ENCODE results near the gene BHLHA15. TPM values are rescaled to one million over a fixed set of nuclear protein-coding genes. Genes with fewer than 3 reads are reported as not detected.

Gene BHLHA15
- total and polyA plus RNA-seq, 10 donors, result 0.11 to 40.7 (median 5.2) TPM; not detected in 1

GRCh38 chr7:98214811-98215321, 3.6 kb downstream of the BHLHA15 start:
- H3K4me1 ChIP-seq, result peaks cover 0 to 49% (median 30%) of the 10 kb centered on the region in 6 donors
- H3K9me3 ChIP-seq, result no peaks in the 10 kb centered on the region
- no peak overlapping the region for H3K4me3 ChIP-seq
- TF ChIP-seq POLR2AphosphoS5 (IDR thresholded peaks at IDR 0.05) (peak in 1 of 3 donors; percentile 3), POLR2A (IDR thresholded peaks at IDR 0.05) (no peak)
- peaks cover 0 to 45% (median 21%) of the 10 kb centered on the region in 6 donors for H3K36me3 ChIP-seq
- DNase-seq, result peak; percentile 75
- 92 to 95% (median 95%) methylated on average over 23 to 27 of the region's 27 CpGs for WGBS, 5 donors
- H3K27ac ChIP-seq, result peak overlapping the region in 1 of 8 donors; percentile 59
- intact Hi-C loops (cut with DNase I; ENCODE audit: low total_unique reads), result no loop called here
- peaks cover 0 to 39% (median 17%) of the 10 kb centered on the region in 7 donors for H3K27me3 ChIP-seq (replicated peaks in 1 of 7)

- Histone ChIP-seq H3K27ac (no peak overlapping the region), H3K4me3 (no peak overlapping the region), H3K4me1 (peaks cover 0 to 51% (median 26%) of the 10 kb centered on the region in 6 donors), H3K27me3 (replicated peaks in 1 of 7) (peaks cover 0 to 33% (median 17%) of the 10 kb centered on the region in 7 donors), H3K36me3 (peaks cover 0 to 55% (median 21%) of the 10 kb centered on the region in 6 donors), H3K9me3 (no peaks in the 10 kb centered on the region)
- 87 to 94% (median 91%) methylated on average over 25 to 32 of the region's 32 CpGs for WGBS, 5 donors
- intact Hi-C loops (cut with DNase I; ENCODE audit: low total_unique reads), result no loop called here
- peak; percentile 76 for DNase-seq
- no peak for TF ChIP-seq POLR2AphosphoS5 (IDR thresholded peaks at IDR 0.05)
- no peak for TF ChIP-seq POLR2A (IDR thresholded peaks at IDR 0.05)
- no peak for TF ChIP-seq CTCF (IDR thresholded peaks at IDR 0.05 in 8 of 11, conservative IDR thresholded peaks at IDR 0.05 in 3 of 11)
These were observed 4.6 kb downstream of the BHLHA15 start for GRCh38 chr7:98215561-98216495.

- DNase-seq, result peak; percentile 67
- intact Hi-C loops (cut with DNase I; ENCODE audit: low total_unique reads), result no loop called here
- WGBS, 5 donors, result 84 to 97% (median 93%) methylated on average over 10 to 24 of the region's 24 CpGs
These were observed 5.8 kb downstream of the BHLHA15 start for GRCh38 chr7:98216941-98217622.

More at GRCh38 chr7:98216941-98217622, 5.8 kb downstream of the BHLHA15 start:
- Histone ChIP-seq H3K4me3 (no peak overlapping the region), H3K27me3 (replicated peaks in 1 of 7) (peaks cover 0 to 20% (median 9%) of the 10 kb centered on the region in 7 donors), H3K27ac (no peak overlapping the region), H3K9me3 (no peaks in the 10 kb centered on the region), H3K4me1 (peaks cover 0 to 44% (median 21%) of the 10 kb centered on the region in 6 donors), H3K36me3 (peaks cover 0 to 68% (median 32%) of the 10 kb centered on the region in 6 donors)
- TF ChIP-seq POLR2A (IDR thresholded peaks at IDR 0.05), result no peak
- no peak for TF ChIP-seq CTCF (IDR thresholded peaks at IDR 0.05 in 8 of 11, conservative IDR thresholded peaks at IDR 0.05 in 3 of 11)
- no peak for TF ChIP-seq POLR2AphosphoS5 (IDR thresholded peaks at IDR 0.05)

All from spleen (tissue), 11 donors.